BLaER1 treated with 17β-estradiol and CSF1 and Interleukin-3, amounts not matched to agents 10 nM and 100 nM (cell line): ENCODE measurements around the gene H1-8.
"Not testable (repeated sequence)": the region's sequence is repeated elsewhere in the genome, so short reads cannot be mapped to it uniquely, and the experiment has no call there.

ENCODE experiments used
- H3K27ac ChIP-seq, 11 experiments: shearing (Covaris generic); formaldehyde crosslinking; 2 replicates each; pipeline ENCODE4 v1.8.1; 2022
- H3K27me3 ChIP-seq, 11 experiments: shearing (Covaris generic); formaldehyde crosslinking; 2 replicates each; pipeline ENCODE4 v1.8.1; 2022
- H3K36me3 ChIP-seq, 11 experiments: shearing (Covaris generic); formaldehyde crosslinking; 2 replicates each; pipeline ENCODE4 v1.8.1; 2022
- H3K4me1 ChIP-seq, 10 experiments: shearing (Covaris generic); formaldehyde crosslinking; 2 replicates each; pipeline ENCODE4 v1.8.1; 2022
- H3K4me2 ChIP-seq, 11 experiments: shearing (Covaris generic); formaldehyde crosslinking; 2 replicates each; pipeline ENCODE4 v1.8.1; 2022
- H3K4me3 ChIP-seq, 10 experiments: shearing (Covaris generic); formaldehyde crosslinking; 2 replicates each; pipeline ENCODE4 v1.8.1; 2022
- H3K9ac ChIP-seq, 11 experiments: shearing (Covaris generic); formaldehyde crosslinking; 2 replicates each; pipeline ENCODE4 v1.8.1; 2022
- H3K9me3 ChIP-seq, 11 experiments: shearing (Covaris generic); formaldehyde crosslinking; replicated peaks in 1 of 11; 2 replicates each; pipeline ENCODE4 v1.8.1; 2022
- H4K20me1 ChIP-seq, 11 experiments: shearing (Covaris generic); formaldehyde crosslinking; 2 replicates each; pipeline ENCODE4 v1.8.1; 2022
- Cebpa-rat ChIP-seq, 11 experiments: shearing (Covaris generic); IDR thresholded peaks; 2 replicates each; pipeline ENCODE4 v1.8.1; 2022

The H1-8 gene, protein sequence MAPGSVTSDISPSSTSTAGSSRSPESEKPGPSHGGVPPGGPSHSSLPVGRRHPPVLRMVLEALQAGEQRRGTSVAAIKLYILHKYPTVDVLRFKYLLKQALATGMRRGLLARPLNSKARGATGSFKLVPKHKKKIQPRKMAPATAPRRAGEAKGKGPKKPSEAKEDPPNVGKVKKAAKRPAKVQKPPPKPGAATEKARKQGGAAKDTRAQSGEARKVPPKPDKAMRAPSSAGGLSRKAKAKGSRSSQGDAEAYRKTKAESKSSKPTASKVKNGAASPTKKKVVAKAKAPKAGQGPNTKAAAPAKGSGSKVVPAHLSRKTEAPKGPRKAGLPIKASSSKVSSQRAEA

DNA sequence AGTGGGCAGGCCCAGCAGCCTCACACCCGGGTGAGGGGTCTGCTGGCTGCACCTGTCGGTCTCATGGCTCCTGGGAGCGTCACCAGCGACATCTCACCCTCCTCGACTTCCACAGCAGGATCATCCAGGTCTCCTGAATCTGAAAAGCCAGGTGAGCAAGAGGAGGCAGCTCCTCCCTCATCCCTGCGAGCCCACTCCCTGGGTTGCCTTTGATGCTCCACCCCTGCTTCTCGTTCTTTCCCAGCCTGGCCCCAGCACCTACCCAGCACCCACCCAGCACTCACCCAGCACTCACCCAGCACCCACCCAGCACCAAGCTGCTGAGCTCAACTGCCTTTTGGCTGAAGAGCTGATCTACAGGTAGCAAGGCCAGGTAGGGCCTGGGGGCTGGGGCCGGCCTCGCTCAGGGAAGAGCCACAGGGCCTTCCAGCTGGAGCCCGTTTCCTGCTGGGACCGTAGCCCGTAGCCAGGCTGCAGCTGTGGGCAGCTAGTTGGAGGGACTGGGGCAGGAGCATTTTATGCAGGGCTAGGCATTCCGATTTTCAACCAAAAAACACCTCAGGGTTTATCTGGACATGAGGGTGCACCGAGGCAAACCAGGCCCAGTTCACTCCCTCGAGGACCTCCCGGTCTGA is at the start of gene H1-8:
Gene H1-8 (plus strand): TSS at position 20 of the 635 bp plus-strand sequence. CDS start 44 bp downstream, at position 64.
- Histone ChIP-seq H3K36me3 (no peaks in the 10 kb centered on the region), H3K27ac (no peak within 1 kb of the TSS), H3K9ac (no peak within 1 kb of the TSS; a peak in 1 of 22 replicates), H3K27me3 (no peaks in the 10 kb centered on the region), H3K9me3 (no peaks in the 10 kb centered on the region), H3K4me2 (no peak within 1 kb of the TSS), H3K4me3 (no peak within 1 kb of the TSS), H4K20me1 (no peaks in the 10 kb centered on the region; a peak in 1 of 22 replicates), H3K4me1 (peaks cover 0 to 11% (median 5%) of the 10 kb centered on the region in 10 experiments; a peak in 13 of 20 replicates)
- no peak for TF ChIP-seq Cebpa-rat (IDR thresholded peaks at IDR 0.05)

DNA sequence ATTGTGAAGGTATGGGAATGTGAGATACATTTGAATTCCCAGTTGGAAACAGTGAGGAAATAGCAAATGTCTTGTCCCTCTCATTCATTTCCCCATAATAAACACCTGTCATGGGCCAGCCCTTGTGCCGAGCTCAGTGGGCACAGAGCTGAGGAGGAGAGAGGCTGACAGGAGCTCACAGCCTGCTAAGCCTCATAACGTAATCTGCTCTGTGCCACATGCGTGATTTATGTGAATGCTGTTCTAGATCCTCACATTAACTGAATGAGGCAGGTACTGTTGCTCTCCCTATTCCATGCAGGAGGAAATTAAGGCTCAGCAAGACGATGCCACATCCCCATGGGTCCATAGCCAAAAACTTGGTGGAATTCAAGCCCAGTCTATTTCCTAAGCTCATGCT is 49.8 kb upstream of the H1-8 start:
- Histone ChIP-seq H3K9ac (no peak overlapping the region), H3K4me2 (no peak overlapping the region), H3K4me1 (peaks cover 4 to 42% (median 8%) of the 10 kb centered on the region in 10 experiments; a peak in 15 of 20 replicates), H3K36me3 (peaks cover 4 to 55% (median 26%) of the 10 kb centered on the region in 11 experiments; a peak in 15 of 22 replicates), H4K20me1 (no peaks in the 10 kb centered on the region), H3K27me3 (no peaks in the 10 kb centered on the region), H3K27ac (no peak overlapping the region), H3K9me3 (no peaks in the 10 kb centered on the region), H3K4me3 (no peak overlapping the region)
- no peak for TF ChIP-seq Cebpa-rat (IDR thresholded peaks at IDR 0.05)

DNA sequence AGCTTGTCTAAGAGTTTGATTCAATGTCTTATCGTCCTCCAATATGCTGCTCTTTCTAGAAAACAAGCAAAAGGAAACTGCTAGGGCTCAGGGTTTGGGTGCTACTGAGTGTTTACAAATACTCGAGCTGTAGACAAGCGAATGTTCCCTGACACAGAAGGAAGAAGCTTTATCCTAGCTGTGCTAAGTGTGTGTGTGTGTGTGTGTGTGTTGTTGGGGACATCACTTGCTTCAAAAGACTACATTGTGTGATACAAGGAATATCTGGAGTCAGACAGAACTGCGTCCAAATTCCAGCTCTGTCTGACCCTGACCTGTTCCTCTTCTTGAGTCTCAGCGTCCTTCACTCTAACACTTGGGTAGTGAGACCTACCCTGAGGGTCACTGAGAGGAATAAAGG is 48.5 kb upstream of the H1-8 start:
- H3K4me3 ChIP-seq, H3K27ac ChIP-seq, H4K20me1 ChIP-seq, H3K9me3 ChIP-seq, H3K9ac ChIP-seq, H3K4me2 ChIP-seq, H3K27me3 ChIP-seq: not testable (repeated sequence)
- Histone ChIP-seq H3K36me3 (peaks cover 4 to 55% (median 26%) of the 10 kb centered on the region in 11 experiments; a peak in 15 of 22 replicates), H3K4me1 (peaks cover 4 to 29% (median 8%) of the 10 kb centered on the region in 10 experiments; a peak in 15 of 20 replicates)

DNA sequence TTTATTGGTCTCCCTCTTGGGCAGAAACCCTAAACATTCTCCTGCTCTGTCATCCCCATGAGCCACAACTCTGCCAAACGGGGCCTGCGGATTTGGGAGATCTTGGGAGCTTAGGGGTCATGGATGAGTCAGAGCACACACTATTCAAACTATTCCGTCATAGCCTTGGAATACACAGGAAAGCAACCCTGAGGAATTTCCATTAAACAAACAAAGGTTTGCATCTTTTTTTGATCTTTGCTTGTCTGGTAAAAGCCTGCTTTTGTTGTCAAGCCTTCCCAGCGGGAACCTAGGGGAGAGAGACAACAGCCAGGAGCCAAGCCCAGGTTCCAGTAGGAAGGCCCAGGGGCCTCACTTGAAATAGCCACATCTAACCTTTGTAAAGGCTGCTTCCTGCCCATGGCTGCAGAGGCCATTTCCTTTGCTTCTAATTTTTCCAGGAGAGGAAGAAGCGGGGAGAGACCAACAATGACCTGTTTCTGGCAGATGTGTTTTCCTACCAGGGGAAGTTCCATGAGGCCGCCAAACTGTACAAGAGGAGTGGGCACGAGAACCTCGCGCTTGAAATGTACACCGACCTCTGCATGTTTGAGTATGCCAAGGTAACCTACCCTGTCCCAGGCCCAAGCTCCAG is 47.9 kb upstream of the H1-8 start:
- peaks cover 7 to 60% (median 30%) of the 10 kb centered on the region in 11 experiments; a peak in 16 of 22 replicates for H3K36me3 ChIP-seq
- H3K9me3 ChIP-seq, H3K27ac ChIP-seq, H4K20me1 ChIP-seq, H3K4me2 ChIP-seq, H3K4me3 ChIP-seq, H3K9ac ChIP-seq, H3K27me3 ChIP-seq: not testable (repeated sequence)
- peaks cover 4 to 23% (median 8%) of the 10 kb centered on the region in 10 experiments; a peak in 15 of 20 replicates for H3K4me1 ChIP-seq

DNA sequence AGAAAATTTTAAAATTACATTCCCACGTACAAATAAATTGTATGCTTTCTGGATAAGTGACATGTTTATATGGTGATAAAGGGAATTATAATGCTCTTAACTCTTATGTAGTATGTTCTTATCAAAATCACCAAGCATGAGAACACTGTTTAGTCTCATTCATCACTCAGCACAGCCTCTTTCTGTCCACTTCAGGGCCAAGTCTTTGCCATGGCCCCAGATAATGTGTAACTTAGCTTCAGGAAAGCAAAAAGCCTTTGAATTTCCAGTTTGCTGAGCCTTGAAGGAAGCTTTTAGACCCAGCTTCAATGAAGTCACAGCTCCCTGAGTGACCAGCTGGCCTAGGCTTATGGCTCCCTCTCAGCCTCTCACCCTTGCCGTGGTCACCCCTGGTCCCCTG is 45.1 kb upstream of the H1-8 start:
- H3K27me3 ChIP-seq, H3K9ac ChIP-seq, H3K4me3 ChIP-seq, H3K4me2 ChIP-seq, H3K9me3 ChIP-seq, H3K4me1 ChIP-seq, H4K20me1 ChIP-seq, H3K27ac ChIP-seq: not testable (repeated sequence)
- peaks cover 23 to 68% (median 41%) of the 10 kb centered on the region in 11 experiments; a peak in 19 of 22 replicates for H3K36me3 ChIP-seq

DNA sequence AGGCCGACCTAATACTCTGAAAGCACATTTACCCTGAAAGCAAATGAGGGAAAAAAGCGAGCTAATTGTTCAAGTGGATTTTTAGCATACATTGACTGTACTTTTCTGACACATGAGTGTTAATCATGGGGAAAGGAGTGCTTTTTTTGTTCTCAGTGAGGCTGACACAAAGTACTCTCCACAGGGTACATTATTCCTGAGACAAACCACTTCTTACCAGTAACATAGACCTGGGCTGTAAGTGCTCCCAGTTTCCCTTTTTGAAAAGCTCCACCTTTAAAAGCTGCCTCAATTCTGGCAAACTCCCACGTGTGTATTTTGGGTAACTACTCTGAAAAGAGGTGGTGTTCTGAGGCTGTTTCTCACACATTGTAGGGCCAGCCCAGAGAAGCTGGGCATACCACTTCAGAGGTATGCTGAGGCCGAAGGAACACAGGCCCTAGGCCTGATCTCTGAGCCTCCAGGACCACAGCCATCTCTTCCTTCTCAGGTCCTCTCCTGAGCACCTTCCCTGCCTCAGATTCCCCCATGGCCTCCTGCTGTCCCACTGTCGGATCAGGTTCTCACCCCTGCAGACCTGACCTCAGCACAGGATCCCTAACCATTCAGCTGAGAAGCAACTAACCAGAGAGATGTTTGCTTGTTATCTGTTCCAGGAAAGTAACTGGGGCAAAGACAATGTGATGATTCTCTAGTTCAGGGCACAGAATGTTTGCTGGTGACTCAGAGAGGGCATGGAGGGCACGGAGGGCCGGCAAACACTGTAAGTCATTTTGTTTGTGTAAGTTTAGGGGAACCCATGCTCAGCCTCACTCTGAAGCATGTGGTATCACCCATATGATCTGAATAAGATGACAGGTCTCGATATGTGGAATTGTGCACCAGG is 44.1 kb upstream of the H1-8 start:
- not testable (repeated sequence) for H3K27me3 ChIP-seq, H4K20me1 ChIP-seq, H3K4me1 ChIP-seq, H3K9ac ChIP-seq, H3K4me3 ChIP-seq, H3K9me3 ChIP-seq, H3K4me2 ChIP-seq, H3K27ac ChIP-seq
- peaks cover 20 to 69% (median 37%) of the 10 kb centered on the region in 11 experiments; a peak in 19 of 22 replicates for H3K36me3 ChIP-seq

DNA sequence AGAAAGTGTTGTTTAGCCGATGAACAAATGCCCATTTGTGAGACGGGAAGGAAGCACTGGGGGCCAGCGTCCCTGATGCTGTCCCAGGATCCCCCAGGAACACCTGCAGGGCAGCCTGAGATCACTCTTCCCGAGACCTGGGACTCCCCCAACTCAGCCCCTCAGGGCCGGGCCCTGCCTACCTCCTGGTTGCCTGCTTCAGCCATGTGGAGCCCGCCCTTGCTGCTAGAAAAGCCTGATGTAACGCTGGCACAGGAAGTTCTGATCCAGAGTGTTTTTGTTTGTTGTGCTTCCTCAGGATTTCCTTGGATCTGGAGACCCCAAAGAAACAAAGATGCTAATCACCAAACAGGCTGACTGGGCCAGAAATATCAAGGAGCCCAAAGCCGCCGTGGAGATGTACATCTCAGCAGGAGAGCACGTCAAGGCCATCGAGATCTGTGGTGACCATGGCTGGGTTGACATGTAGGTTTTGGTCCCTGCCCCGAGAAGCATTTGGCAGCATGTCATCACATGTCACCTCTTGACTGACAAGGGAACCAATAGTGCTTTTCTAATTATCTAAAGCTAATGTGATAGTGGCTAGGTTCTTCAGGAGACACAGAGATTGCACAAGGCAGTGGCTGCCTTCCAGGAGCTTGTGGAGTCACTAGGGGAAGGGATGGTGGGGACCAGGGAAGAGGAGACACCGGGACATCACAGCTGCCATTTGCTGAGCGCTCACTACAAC is 43.2 kb upstream of the H1-8 start:
- H4K20me1 ChIP-seq, H3K4me3 ChIP-seq, H3K27me3 ChIP-seq, H3K4me1 ChIP-seq, H3K9ac ChIP-seq, H3K4me2 ChIP-seq, H3K27ac ChIP-seq, H3K9me3 ChIP-seq: not testable (repeated sequence)
- peaks cover 29 to 68% (median 42%) of the 10 kb centered on the region in 11 experiments; a peak in 20 of 22 replicates for H3K36me3 ChIP-seq

DNA sequence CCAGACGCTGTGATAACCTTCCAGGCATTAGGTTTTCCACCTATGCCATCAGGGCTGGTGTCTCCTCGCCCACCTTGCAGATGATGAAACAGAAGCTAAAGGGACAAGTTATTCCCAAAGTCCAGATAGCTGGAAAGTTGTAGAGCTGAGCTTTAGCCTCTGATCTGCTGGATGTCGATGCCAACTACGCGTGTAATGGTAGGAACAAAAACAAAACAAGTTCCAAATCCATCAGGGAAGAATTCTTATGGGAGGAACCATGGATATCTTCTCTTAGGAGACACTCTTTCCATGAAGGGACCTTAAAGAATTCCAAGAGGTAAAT is 42.7 kb upstream of the H1-8 start:
- Histone ChIP-seq H3K27ac (no peak overlapping the region), H3K4me3 (no peak overlapping the region), H3K4me2 (no peak overlapping the region)

More for the DNA sequence above, 42.7 kb upstream of the H1-8 start:
- Histone ChIP-seq H3K9ac (no peak overlapping the region), H3K4me1 (peaks cover 0 to 12% (median 10%) of the 10 kb centered on the region in 10 experiments; a peak in 10 of 20 replicates), H3K9me3 (no peaks in the 10 kb centered on the region), H4K20me1 (no peaks in the 10 kb centered on the region), H3K27me3 (no peaks in the 10 kb centered on the region), H3K36me3 (peaks cover 29 to 68% (median 43%) of the 10 kb centered on the region in 11 experiments; a peak in 20 of 22 replicates)
- TF ChIP-seq Cebpa-rat (IDR thresholded peaks at IDR 0.05), result no peak
